ENCODE data around the gene KIAA1217. TPM values are rescaled to one million over a fixed set of nuclear protein-coding genes. Genes with fewer than 3 reads are reported as not detected.

KIAA1217 gene
- total and polyA plus RNA-seq, 9 of the 15 experiments (the other 6 are each of a cell fraction or from before 2014, with no cell fraction given): 0.04 TPM; not detected in 8

- Histone ChIP-seq H2AFZ (ENCODE audit: low read depth, low read length) (no peak overlapping the region), H3K4me3 (no peak overlapping the region), H3K9me3 (replicated peaks; ENCODE audit: control insufficient read depth, insufficient read depth, low read depth, low read length) (no peaks in the 10 kb centered on the region), H3K9ac (ENCODE audit: insufficient read depth in 1 of 2, low read depth in 2 of 2, low read length in 2 of 2) (no peak overlapping the region), H3K27me3 (ENCODE audit: control insufficient read depth in 2 of 2, insufficient read depth in 2 of 2, low read length in 2 of 2) (no peaks in the 10 kb centered on the region; a peak in 1 of 5 replicates), H3K4me1 (replicated peaks in 1 of 2; ENCODE audit: control insufficient read depth in 2 of 2, insufficient read depth in 2 of 2, low read length in 2 of 2) (no peaks in the 10 kb centered on the region), H3K9me1 (ENCODE audit: control insufficient read depth, insufficient read depth, low read length) (no peaks in the 10 kb centered on the region), H3K36me3 (ENCODE audit: control insufficient read depth, insufficient read depth, low read length) (no peaks in the 10 kb centered on the region), H3K79me2 (ENCODE audit: control insufficient read depth, insufficient read depth, low read length) (no peaks in the 10 kb centered on the region), H4K20me1 (replicated peaks; ENCODE audit: control insufficient read depth, insufficient read depth, low read length) (no peaks in the 10 kb centered on the region), H3K27ac (ENCODE audit: extremely low read depth, low read depth, low read length) (no peak overlapping the region), H3K4me2 (ENCODE audit: insufficient read depth, low read length) (no peak overlapping the region)
- no TSS peak for BruUV-seq (replicated peaks)
- FAIRE-seq (no peak), ATAC-seq (no peak), DNase-seq (ENCODE audit: extremely low read depth in 1 of 4, low spot score in 3 of 4) (no peak)
- intact Hi-C loops (cut with micrococcal nuclease): no loop called here
- in situ Hi-C loops (cut with MboI): no loop called here
- TF ChIP-seq EP400 (IDR thresholded peaks at IDR 0.05) (no peak), ASH1L (IDR thresholded peaks at IDR 0.05; ENCODE audit: borderline replicate concordance, low read depth, partially characterized antibody) (no peak), ZFP36 (IDR thresholded peaks at IDR 0.05; ENCODE audit: low read depth, low read length, partially characterized antibody) (no peak), SRSF7 (optimal IDR thresholded peaks at IDR 0.05; ENCODE audit: low read depth, low read length) (no peak), HEY1 (CRISPR knock-in tag; IDR thresholded peaks at IDR 0.05; ENCODE audit: borderline replicate concordance) (no peak), HNRNPH1 (optimal IDR thresholded peaks at IDR 0.05; ENCODE audit: low read depth, low read length) (no peak)
- CTCF ChIA-PET (ENCODE audit: low intra/inter-chr PET ratio): no interaction called here
- WGBS (ENCODE audit: insufficient coverage, low coverage, missing lambda C conversion rate): 0% methylated on average over 4 of the region's 4 CpGs
- POLR2A ChIA-PET: no interaction called here
Observed at GRCh38 chr10:24307116-24307515, 98.2 kb downstream of the KIAA1217 start.
